ENCODE measurements around the gene DAGLB. TPM values are rescaled to one million over a fixed set of nuclear protein-coding genes. Genes with fewer than 3 reads are reported as not detected.

The DAGLB gene
- total RNA-seq, 3 donors from 2014 or later: 15.4 to 18.0 (median 17.6) TPM

GRCh38 chr7:6422095-6422494, 25.7 kb downstream of the DAGLB start:
- no peaks in the 10 kb centered on the region for H3K9me3 ChIP-seq
- TF ChIP-seq, protein P1, sequence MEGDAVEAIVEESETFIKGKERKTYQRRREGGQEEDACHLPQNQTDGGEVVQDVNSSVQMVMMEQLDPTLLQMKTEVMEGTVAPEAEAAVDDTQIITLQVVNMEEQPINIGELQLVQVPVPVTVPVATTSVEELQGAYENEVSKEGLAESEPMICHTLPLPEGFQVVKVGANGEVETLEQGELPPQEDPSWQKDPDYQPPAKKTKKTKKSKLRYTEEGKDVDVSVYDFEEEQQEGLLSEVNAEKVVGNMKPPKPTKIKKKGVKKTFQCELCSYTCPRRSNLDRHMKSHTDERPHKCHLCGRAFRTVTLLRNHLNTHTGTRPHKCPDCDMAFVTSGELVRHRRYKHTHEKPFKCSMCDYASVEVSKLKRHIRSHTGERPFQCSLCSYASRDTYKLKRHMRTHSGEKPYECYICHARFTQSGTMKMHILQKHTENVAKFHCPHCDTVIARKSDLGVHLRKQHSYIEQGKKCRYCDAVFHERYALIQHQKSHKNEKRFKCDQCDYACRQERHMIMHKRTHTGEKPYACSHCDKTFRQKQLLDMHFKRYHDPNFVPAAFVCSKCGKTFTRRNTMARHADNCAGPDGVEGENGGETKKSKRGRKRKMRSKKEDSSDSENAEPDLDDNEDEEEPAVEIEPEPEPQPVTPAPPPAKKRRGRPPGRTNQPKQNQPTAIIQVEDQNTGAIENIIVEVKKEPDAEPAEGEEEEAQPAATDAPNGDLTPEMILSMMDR (IDR thresholded peaks at IDR 0.05): no peak
- TF ChIP-seq POLR2A (IDR thresholded peaks at IDR 0.05) (no peak), POLR2AphosphoS5 (IDR thresholded peaks at IDR 0.05) (no peak)
- DNase-seq (ENCODE audit: low spot score in 2 of 2): no peak
- intact Hi-C loops (cut with DNase I; ENCODE audit: low total_unique reads): no loop called here
- H3K27me3 ChIP-seq: no peaks in the 10 kb centered on the region
- no peaks in the 10 kb centered on the region for H3K36me3 ChIP-seq
- no peaks in the 10 kb centered on the region for H3K4me1 ChIP-seq
- H3K4me3 ChIP-seq: no peak overlapping the region
- no peak overlapping the region for H3K27ac ChIP-seq

DNA sequence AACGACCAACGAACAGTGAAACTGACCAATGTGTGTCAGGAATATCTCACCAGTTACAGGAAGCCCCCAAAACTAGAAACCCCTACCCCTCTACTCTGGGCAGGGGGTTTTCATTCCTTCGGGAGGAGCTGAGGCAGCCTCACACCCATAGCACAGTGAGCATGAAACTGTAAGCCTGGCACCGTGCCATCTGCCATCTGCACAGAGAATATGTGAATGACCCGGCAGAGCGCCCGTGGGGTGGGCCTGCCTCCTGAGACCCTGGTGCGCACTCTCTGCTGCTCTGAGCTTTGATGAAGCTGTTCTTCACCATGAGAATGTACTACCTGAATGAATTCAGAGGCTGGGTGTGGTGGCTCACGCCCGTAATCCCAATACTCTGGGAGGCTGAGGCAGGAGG, 27.1 kb downstream of the DAGLB start:
- peaks cover 6% of the 10 kb centered on the region for H3K36me3 ChIP-seq
- H3K27me3 ChIP-seq: no peaks in the 10 kb centered on the region
- H3K4me3 ChIP-seq: no peak overlapping the region
- H3K4me1 ChIP-seq: no peaks in the 10 kb centered on the region
- DNase-seq (ENCODE audit: low spot score in 2 of 2): no peak
- H3K27ac ChIP-seq: no peak overlapping the region
- intact Hi-C loops (cut with DNase I; ENCODE audit: low total_unique reads): no loop called here
- TF ChIP-seq POLR2A (IDR thresholded peaks at IDR 0.05): no peak
- TF ChIP-seq POLR2AphosphoS5 (IDR thresholded peaks at IDR 0.05): no peak
- TF ChIP-seq, protein P1 (IDR thresholded peaks at IDR 0.05): no peak
- no peaks in the 10 kb centered on the region for H3K9me3 ChIP-seq

- H3K27ac ChIP-seq: peak overlapping the region; percentile 71 to 78
- no peaks in the 10 kb centered on the region for H3K9me3 ChIP-seq
- TF ChIP-seq POLR2AphosphoS5 (IDR thresholded peaks at IDR 0.05): no peak
- no peak for TF ChIP-seq POLR2A (IDR thresholded peaks at IDR 0.05)
- no peak overlapping the region for H3K4me3 ChIP-seq
- H3K36me3 ChIP-seq: peaks cover 6% of the 10 kb centered on the region
- no peaks in the 10 kb centered on the region for H3K4me1 ChIP-seq
- intact Hi-C loops (cut with DNase I; ENCODE audit: low total_unique reads): no loop called here
- DNase-seq (ENCODE audit: low spot score in 2 of 2): peak; percentile 60 to 86
- no peaks in the 10 kb centered on the region for H3K27me3 ChIP-seq
Observed at GRCh38 chr7:6419310-6419773, 28.4 kb downstream of the DAGLB start.

DNA sequence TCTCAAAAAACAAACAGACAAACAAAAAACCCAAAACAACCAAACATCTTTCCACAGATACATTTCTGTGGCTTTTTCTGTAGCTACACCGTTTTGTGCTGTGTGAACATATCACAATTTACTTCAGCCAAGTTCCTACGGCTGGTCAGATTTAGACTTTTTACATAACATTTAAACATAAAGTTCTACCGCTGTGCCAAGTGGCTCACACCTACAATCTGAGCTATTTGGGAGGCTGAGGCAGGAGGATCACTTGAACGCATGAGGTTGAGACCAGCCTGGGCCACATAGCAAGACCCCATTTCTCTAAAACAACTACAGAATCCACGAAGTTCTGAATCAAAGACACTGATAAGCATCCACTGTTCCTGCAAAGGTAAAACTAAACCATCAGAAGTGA, 30.3 kb downstream of the DAGLB start:
- intact Hi-C loops (cut with DNase I; ENCODE audit: low total_unique reads): no loop called here
- Histone ChIP-seq H3K27ac (no peak overlapping the region), H3K4me3 (no peak overlapping the region), H3K4me1 (no peaks in the 10 kb centered on the region), H3K36me3 (peaks cover 6% of the 10 kb centered on the region), H3K9me3 (no peaks in the 10 kb centered on the region), H3K27me3 (no peaks in the 10 kb centered on the region)
- no peak for TF ChIP-seq POLR2AphosphoS5 (IDR thresholded peaks at IDR 0.05)
- TF ChIP-seq, protein P1 (IDR thresholded peaks at IDR 0.05): no peak
- DNase-seq (ENCODE audit: low spot score in 2 of 2): no peak

GRCh38 chr7:6416516-6417145, 31.1 kb downstream of the DAGLB start:
- Histone ChIP-seq H3K4me1 (no peaks in the 10 kb centered on the region), H3K9me3 (no peaks in the 10 kb centered on the region), H3K27ac (no peak overlapping the region), H3K27me3 (no peaks in the 10 kb centered on the region), H3K36me3 (peaks cover 6% of the 10 kb centered on the region), H3K4me3 (no peak overlapping the region)
- no peak for DNase-seq (ENCODE audit: low spot score in 2 of 2)
- TF ChIP-seq, protein P1 (IDR thresholded peaks at IDR 0.05): no peak
- TF ChIP-seq POLR2AphosphoS5 (IDR thresholded peaks at IDR 0.05): no peak
- TF ChIP-seq POLR2A (IDR thresholded peaks at IDR 0.05): no peak
- intact Hi-C loops (cut with DNase I; ENCODE audit: low total_unique reads): no loop called here
